ENCODE results near the gene TNFAIP3.
"Not testable (repeated sequence)": the region's sequence is repeated elsewhere in the genome, so short reads cannot be mapped to it uniquely, and the experiment has no call there.

Gene TNFAIP3

DNA sequence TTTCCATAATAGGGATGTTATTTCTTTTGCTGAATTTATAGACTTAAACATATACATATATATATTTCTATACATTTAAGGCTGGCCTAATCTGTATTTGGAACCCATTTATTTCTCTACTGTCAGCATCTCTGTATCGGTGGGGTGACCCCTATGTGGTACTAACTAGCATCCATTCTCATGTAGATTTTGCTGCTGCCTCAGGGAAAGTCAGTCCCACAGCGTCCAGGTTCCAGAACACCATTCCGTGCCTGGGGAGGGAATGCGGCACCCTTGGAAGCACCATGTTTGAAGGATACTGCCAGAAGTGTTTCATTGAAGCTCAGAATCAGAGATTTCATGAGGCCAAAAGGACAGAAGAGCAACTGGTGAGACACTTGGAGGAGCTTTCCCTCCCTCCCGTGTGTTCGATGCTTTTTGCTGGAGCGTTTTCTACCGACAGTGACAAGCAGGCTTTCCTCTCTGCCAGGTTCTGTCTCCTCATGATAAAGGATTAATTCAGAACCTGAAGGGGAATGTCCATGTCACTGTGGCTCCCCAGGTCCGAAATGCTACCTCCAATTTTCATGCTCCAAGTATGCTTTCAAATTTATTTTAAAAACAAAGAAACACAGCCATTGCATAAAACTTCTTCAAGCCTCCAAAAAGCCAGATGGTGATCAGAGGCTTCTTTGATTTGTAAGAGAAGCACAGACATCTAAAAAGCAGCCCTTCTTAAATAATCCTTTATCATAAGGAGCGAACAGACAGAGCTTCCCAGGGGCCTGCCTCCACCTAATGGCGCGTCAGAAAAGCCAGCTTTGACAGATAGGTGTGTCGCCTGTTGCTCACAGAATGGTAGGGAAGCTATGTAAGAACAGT, 13.1 kb downstream of the TNFAIP3 start:
- DNase-seq = no peak

DNA sequence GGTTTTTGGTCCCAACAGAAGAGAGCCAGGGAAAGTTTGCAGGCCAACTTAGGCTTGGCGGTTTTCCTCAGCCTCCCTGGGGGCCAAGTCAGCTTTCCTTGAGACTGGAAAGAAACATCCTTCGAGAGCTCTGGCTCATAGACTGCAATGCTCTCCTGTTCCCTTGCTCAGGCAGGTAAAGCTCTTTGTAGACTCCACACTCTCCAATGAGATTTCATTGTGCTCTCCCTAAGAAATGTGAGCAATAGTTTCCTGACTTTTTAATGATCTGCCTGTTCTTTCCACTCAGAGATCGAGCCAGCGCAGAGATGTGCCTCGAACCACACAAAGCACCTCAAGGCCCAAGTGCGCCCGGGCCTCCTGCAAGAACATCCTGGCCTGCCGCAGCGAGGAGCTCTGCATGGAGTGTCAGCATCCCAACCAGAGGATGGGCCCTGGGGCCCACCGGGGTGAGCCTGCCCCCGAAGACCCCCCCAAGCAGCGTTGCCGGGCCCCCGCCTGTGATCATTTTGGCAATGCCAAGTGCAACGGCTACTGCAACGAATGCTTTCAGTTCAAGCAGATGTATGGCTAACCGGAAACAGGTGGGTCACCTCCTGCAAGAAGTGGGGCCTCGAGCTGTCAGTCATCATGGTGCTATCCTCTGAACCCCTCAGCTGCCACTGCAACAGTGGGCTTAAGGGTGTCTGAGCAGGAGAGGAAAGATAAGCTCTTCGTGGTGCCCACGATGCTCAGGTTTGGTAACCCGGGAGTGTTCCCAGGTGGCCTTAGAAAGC, 13.9 kb downstream of the TNFAIP3 start:
- no peak for DNase-seq

DNA sequence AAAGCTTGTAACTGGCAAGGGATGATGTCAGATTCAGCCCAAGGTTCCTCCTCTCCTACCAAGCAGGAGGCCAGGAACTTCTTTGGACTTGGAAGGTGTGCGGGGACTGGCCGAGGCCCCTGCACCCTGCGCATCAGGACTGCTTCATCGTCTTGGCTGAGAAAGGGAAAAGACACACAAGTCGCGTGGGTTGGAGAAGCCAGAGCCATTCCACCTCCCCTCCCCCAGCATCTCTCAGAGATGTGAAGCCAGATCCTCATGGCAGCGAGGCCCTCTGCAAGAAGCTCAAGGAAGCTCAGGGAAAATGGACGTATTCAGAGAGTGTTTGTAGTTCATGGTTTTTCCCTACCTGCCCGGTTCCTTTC, 14.4 kb downstream of the TNFAIP3 start:
- DNase-seq = no peak

DNA sequence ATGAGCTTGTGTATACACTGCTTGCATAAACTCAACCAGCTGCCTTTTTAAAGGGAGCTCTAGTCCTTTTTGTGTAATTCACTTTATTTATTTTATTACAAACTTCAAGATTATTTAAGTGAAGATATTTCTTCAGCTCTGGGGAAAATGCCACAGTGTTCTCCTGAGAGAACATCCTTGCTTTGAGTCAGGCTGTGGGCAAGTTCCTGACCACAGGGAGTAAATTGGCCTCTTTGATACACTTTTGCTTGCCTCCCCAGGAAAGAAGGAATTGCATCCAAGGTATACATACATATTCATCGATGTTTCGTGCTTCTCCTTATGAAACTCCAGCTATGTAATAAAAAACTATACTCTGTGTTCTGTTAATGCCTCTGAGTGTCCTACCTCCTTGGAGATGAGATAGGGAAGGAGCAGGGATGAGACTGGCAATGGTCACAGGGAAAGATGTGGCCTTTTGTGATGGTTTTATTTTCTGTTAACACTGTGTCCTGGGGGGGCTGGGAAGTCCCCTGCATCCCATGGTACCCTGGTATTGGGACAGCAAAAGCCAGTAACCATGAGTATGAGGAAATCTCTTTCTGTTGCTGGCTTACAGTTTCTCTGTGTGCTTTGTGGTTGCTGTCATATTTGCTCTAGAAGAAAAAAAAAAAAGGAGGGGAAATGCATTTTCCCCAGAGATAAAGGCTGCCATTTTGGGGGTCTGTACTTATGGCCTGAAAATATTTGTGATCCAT, 15.3 kb downstream of the TNFAIP3 start:
- no peak for DNase-seq

DNA sequence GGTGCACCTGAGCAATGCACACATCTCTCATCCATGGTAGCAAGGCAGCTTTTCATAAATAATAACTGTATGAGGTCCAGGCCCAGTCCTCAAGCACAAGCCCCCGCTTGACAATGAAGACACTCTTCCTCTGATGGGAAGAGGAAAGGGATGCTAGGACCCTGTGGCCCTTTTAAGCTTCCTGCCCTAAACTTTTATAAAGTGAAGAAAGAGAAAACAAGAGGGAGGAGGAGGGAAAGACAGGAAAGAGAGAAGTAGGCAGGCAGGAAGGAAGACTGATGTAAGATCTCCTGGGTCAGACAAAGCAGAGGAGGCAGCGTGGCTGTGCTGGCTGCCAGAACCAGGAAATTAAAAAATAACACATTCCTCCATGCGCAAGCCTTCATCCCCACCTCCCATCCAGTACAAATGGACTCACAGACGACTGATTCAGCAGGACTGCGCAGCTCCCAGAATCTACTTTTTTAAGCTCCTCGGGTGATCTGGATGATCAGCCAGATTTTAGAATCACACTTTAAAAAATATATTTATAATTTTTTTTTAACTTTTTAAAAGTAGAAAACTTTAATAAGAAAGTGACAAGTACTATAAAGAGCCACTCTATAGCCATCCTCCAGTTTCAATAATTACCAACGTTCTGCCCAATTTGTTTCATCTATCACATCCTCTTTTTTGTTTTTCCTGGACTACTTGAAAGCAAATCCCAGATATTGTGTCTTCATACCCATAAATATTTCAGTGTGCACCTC, 16.5 kb downstream of the TNFAIP3 start:
- no peak for DNase-seq

DNA sequence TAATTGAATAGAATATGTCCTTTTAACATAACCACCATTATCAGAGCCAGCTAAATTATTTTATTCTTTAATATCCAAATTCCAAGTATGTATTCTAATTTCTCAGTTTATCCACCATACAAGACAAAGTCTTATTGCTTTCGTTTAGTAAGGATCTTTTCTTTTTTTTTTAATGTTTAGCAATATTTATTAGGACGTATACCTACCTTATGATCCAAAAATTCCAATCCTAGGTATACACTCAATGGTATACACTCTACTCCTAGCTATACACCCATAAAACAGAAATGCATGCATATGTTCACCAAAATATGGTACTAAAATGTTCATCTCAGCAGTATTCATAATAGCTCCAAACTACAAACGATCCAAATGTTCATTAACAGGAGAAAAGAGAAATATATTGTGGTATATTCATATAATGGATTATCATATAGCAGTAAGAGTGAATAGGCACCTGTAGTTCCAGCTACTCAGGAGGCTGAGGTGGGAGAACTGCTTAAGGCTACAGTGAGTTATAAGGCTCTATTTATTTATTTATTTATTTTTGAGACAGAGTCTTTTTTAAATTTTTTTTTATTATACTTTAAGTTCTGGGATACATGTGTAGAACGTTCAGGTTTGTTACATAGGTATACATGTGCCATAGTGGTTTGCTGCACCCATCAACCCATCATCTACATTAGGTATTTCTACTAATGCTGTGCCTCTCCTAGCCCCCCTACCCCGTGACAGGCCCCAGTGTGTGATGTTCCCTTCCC, 17.3 kb downstream of the TNFAIP3 start:
- DNase-seq = no peak

DNA sequence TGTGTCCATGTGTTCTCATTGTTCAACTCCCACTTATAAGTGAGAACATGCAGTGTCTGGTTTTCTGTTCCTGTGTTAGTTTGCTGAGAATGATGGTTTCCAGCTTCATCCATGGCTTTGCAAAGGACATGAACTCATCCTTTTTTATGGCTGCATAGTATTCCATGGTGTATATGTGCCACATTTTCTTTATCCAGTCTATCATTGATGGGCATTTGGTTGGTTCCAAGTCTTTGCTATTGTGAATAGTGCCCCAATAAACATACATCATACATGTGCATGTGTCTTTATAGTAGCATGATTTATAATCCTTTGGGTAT, 17.8 kb downstream of the TNFAIP3 start:
- not testable (repeated sequence) for DNase-seq

DNA sequence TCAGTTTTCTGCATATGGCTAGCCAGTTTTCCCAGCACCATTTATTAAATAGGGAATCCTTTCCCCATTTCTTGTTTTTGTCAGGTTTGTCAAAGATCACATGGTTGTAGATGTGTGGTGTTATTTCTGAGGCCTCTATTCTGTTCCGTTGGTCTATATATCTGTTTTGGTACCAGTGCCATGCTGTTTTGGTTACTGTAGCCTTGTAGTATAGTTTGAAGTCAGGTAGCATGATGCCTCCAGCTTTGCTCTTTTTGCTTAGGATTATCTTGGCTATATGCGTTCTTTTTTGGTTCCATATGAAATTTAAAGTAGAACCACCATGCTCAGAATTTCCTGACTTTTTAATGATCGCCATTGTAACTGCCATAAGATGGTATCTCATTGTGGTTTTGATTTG, 19.2 kb downstream of the TNFAIP3 start:
- not testable (repeated sequence) for DNase-seq

DNA sequence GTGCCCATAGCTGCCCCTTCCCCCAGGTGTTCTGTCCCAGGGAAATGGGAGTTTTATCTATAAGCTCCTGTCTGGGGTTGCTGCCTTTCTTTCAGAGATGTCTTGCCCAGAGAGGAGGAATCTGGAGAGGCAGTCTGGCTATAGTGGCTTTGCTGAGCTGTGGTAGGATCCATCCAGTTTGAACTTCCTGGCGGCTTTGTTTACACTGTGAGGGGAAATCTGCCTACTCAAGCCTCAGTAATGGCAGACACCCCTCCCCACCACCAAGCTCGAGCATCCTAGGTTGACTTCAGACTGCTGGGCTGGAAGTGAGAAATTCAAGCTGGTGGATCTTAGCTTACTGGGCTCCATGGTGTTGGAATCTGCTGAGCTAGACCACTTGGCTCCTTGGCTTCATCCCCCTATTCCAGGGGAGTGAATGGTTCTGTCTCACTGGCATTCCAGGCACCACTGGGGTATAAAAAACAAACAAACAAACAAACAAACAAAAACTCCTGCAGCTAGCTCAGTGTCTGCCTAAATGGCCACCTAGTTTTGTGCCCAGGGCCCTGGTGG, 24.0 kb downstream of the TNFAIP3 start:
- DNase-seq = no peak

DNA sequence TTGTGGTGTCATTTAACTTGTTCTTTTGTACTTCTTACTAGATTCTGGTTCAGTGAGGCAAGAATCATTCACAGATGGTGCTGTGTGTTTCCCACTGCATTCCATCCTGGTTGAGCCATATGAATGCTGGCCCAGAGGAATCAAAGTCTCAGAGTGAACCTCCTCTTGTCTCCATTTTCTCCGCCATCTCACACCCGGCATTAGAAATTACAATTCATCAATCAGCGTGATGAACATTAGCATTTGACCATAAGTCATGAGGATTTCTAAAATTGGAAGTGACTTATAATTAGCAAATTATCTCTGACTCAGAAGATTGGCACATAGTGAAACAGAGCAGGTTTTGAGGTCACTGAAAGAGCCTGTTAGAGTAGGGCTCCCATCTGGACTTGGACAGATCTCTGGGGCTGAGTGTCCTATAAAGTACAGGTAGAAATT, 25.2 kb downstream of the TNFAIP3 start:
- no peak for DNase-seq

DNA sequence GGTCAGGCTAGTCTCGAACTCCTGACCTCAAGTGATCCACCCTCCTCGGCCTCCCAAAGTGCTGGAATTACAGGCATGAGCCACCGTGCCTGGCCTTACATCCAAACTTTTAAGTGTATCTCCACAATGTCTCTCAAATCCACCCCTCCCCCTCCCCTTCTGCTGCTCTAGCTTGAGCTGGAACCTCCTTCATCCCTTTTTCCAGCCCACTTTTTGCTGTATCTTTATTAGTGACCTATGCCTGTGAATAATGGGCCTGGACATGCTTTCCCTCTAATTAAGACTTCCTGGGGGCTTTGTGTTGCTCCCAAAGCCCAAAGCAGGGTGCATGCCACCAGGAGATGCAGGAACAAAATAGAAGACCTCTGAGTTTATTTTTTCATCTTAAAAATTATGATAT, 26.1 kb downstream of the TNFAIP3 start:
- no peak for DNase-seq

DNA sequence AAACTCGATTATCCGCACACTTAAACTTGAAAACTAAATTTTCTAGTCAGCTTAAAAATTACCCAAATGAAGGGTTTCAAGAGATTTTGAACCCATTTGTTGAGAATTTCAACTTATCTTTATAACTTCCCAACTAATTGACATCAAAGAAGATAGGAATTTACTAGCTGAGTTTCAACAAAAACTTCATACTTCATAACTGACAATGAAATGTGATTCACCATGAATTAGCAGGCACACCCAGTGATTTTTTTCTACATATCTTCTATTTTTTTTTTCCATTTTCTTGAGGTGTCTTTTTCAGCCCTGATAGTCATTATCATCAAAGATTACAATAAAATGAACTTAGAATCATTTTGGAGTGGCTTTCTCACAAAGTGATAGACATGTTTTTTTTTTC, 26.7 kb downstream of the TNFAIP3 start:
- no peak for DNase-seq

DNA sequence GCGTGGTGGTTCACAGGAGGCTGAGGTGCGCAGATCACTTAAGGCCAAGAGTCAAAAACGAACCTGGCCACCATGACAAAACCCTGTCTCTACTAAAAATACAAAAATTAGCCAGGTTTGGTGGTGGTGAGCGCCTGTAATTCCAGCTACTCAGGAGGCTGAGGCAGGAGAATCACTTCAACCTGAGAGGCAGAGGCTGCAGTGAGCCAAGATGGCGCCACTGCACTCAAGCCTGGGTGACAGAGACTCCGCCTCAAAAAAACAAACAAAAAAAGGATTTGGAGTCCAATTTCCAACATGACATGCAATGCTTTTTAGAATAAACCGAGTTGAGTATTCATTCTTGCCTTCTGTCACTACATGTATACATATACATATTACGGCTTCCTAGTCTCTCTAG, 27.3 kb downstream of the TNFAIP3 start:
- not testable (repeated sequence) for DNase-seq

DNA sequence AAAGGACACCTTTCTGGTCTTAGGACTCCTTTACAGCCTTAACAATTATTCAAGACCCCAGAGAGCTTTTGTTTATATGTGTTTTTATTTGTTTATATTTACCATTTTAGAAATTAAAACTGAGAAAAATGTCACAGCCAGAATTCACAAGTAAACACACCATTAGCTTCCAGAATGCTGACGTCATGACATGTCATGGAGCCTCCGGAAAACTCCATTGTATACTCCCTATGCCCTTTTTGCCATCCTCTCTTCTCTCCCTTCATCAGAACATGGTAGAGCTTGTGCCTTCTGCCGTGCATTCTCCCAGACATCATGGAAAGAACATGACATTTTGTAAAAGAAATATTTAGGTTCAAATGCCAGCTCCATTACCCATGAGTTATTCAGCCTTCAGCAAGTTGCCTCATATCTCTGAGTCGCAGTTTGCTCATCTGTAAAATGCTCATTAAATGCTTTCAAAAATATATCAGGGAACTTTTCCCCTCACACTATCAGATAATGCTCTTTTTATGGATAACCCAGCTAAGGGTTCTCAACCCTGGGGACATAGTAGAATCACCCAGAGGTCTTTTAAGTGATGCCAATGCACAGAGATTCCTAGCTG, 27.8 kb downstream of the TNFAIP3 start:
- DNase-seq = no peak

DNA sequence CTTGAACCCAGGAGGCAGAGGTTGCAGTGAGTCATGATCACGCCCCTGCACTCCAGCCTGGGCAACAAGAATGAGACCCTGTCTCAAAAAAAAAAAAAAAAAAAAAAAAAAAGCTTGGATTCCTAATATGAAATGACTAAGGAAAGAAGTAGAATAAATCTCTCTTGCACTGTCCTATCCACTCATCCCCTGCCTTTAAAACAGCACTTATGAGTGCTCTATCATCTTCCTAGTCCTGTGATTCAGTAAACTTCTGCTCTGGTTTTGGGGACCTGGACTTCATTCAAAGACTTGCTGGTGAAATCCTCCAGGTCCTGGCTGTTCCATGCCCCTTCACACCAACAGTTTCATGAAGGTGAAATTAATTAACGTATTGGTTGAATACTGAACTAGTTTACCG, 29.6 kb downstream of the TNFAIP3 start:
- DNase-seq = no peak

DNA sequence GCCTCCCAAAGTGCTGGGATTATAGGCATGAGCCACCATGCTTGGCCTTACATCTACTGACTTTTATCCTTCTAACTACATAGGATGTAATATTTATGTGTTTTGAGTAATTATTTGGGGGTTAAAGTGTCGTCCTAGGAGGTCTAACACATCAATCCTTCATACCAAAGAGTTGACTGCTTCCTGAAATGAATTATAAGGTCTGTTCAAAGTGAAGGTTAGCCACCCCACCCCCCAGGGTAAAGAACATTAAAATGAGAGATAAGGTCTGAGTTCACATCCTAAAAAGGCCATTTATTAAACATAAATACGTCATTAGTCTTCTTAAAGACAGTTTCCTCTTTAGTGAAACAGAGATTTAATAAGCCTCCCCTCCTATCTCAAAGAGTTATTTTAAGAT, 33.8 kb downstream of the TNFAIP3 start:
- no peak for DNase-seq

DNA sequence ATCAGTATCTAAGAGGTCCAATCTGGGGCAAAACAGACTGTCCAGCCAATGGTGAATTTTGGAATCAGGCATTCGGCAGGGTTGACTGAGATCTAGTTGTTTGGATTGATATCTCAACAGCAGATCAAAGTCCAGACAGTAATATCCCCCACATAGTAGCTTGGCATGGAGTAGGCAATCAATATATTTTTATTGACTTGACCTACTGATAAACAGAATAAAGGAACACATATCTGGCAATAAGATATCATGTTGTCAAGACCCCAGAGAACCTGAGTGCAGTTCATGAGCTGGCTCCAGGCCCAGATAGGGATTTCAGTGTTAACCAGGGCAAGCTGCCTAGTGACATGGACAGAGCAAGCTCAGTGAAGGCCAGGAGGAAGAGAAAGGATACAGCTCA, 34.4 kb downstream of the TNFAIP3 start:
- DNase-seq = no peak

DNA sequence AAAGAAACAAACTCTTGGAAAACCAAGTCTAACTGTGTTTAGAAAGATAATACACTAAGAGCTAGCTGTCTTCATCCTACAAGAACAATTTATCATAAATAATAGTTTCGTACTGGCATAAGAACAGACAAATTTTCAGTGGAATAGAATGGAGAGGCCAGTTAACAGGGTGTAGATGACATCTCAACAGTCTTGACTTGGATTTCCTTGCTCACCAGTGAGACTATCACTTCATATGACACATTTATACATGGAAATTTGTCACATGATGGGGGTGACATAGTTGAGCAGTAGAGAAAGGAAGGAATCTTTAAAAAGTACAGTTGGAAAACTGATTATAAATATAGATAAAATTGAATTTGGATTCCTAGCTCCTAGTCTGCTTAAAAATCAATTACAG, 35.6 kb downstream of the TNFAIP3 start:
- DNase-seq = no peak

DNA sequence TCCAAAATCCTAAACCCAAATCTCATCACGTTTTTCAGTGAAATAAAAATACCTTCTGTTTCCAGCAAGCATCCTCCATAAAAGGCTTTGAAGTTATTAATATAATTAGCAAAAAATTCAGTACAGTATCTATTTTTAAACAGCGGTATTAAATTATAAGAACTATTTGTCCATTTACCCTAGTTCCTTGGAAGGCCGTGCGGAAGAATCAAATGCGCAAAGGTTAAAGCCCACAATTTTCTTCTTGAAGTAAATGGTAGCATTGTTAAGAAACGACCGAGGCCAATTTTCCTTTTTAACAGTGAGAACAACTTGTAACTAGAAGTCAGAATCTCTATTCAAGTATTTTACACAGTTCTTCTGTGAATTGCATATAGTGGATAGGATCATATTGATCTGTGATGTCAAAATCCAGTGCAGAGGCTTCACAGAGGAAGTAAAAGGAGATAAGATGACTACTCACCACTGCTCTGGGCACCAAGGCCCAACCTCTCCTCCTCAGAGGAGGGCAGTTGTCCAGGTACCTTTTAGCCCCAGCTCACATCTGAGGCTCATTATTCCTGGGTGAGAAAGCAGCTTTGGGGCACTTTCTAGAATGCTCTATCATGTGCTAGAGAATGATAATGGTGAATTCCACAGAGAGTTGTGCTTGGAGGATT, 36.3 kb downstream of the TNFAIP3 start:
- no peak for DNase-seq

DNA sequence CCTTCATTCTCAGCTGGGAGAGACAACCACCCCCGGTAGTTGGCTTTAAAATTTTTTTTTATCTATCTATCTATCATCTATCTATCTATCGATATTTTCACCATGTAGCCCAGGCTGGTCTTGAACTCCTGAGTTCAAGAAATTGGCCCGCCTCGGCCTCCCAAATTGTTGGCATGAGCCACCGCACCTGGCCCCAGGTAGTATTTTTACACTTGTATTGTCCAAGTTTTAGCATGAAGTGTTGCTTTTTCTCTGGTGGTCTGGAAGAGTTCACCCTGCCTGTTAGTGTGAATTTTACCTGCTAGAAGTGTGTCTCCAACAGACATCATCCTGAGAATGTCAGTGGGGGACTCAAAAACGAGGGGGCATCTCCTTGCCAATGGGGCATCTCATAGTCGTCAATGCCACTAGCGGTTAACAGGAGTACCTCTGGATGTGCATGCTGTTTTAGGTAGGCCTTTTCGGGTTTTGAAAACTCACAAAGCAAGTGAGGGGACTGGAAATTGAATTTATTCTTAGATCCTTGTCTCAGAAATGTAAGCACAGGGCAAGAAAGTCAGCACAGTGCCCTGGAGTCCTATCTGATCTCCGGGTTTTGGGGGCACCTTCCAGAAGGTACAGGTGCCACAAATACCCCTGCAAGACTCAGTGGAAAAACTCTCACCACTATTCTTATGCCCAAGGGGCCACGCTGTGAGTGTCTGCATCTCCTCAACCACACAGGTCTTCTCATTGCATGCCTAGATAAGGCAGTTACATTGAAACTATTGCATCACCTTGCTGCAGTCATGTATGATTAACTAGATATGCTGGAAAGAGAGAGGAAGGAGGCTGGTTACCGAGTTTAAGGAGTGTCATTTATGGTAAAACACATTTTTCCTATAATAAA, 37.1 kb downstream of the TNFAIP3 start:
- DNase-seq = peak; percentile 70
